ENCODE data around the gene AGR2. TPM values are rescaled to one million over a fixed set of nuclear protein-coding genes. Genes with fewer than 3 reads are reported as not detected.

The AGR2 gene
- total RNA-seq, 1 experiment from 2014 or later, result 140 TPM

- Histone ChIP-seq H4K20me1 (ENCODE audit: low read length) (no peaks in the 10 kb centered on the region), H3K4me3 (ENCODE audit: low read length) (no peak overlapping the region), H3K79me2 (ENCODE audit: low read length) (no peaks in the 10 kb centered on the region), H3K27me3 (ENCODE audit: low read length) (no peaks in the 10 kb centered on the region), H3K36me3 (ENCODE audit: low read depth, low read length) (peaks cover 41% of the 10 kb centered on the region), H3K4me2 (ENCODE audit: low read length) (no peak overlapping the region), H3K4me1 (ENCODE audit: insufficient read depth, low read length) (peaks cover 9% of the 10 kb centered on the region), H3K9ac (ENCODE audit: low read length) (no peak overlapping the region), H3K9me3 (ENCODE audit: low read length) (no peaks in the 10 kb centered on the region), H3K9me2 (replicated peaks; ENCODE audit: low read length) (no peaks in the 10 kb centered on the region), H2AFZ (ENCODE audit: low read length) (no peak overlapping the region), H3F3A (ENCODE audit: low read length, unreplicated experiment) (no peaks in the 10 kb centered on the region), H3K27ac (ENCODE audit: low read length) (no peak overlapping the region)
- intact Hi-C loops (cut with micrococcal nuclease), result no loop called here
- DNase-seq (no peak), ATAC-seq (no peak)
- no TSS peak for BruUV-seq (replicated peaks)
- no peak for TF ChIP-seq CTCF (conservative IDR thresholded peaks at IDR 0.05; ENCODE audit: low read depth, low read length)
- no peak for TF ChIP-seq EZH2 (IDR thresholded peaks at IDR 0.05; ENCODE audit: low read length, unreplicated experiment)
- no peak for TF ChIP-seq EZH2phosphoT487 (IDR thresholded peaks at IDR 0.05; ENCODE audit: borderline replicate concordance, low read length)
- ChIA-PET POLR2A (ENCODE audit: unreplicated experiment) (no interaction called here), CTCF (no interaction called here)
These were observed 9.8 kb downstream of the AGR2 start for GRCh38 chr7:16794986-16795385.

- no peak overlapping the region for H3K9ac ChIP-seq (ENCODE audit: low read length)
- no peak overlapping the region for H3K27ac ChIP-seq (ENCODE audit: low read length)
- peak; percentile 49 for ATAC-seq
- no peak overlapping the region for H3K4me2 ChIP-seq (ENCODE audit: low read length)
- BruUV-seq (replicated peaks), result TSS peak; percentile 3
- TF ChIP-seq CTCF (conservative IDR thresholded peaks at IDR 0.05; ENCODE audit: low read depth, low read length) (no peak), EZH2phosphoT487 (IDR thresholded peaks at IDR 0.05; ENCODE audit: borderline replicate concordance, low read length) (no peak), EZH2 (IDR thresholded peaks at IDR 0.05; ENCODE audit: low read length, unreplicated experiment) (no peak)
- ChIA-PET CTCF (no interaction called here), POLR2A (ENCODE audit: unreplicated experiment) (interaction anchor here (0.7 kb wide), 1 partner anchor 89 kb away, joined by 4 read pairs; no protein-coding TSS in a partner anchor)
- no peaks in the 10 kb centered on the region for H3K9me3 ChIP-seq (ENCODE audit: low read length)
- DNase-seq, result no peak
- no peak overlapping the region for H3K4me3 ChIP-seq (ENCODE audit: low read length)
- H3K36me3 ChIP-seq (ENCODE audit: low read depth, low read length), result peaks cover 19% of the 10 kb centered on the region
- H3K9me2 ChIP-seq (replicated peaks; ENCODE audit: low read length), result no peaks in the 10 kb centered on the region
- H3F3A ChIP-seq (ENCODE audit: low read length, unreplicated experiment), result no peaks in the 10 kb centered on the region
- H3K27me3 ChIP-seq (ENCODE audit: low read length), result no peaks in the 10 kb centered on the region
- intact Hi-C loops (cut with micrococcal nuclease), result no loop called here
- no peaks in the 10 kb centered on the region for H3K79me2 ChIP-seq (ENCODE audit: low read length)
- peaks cover 5% of the 10 kb centered on the region; the same call in 1 of the 2 replicates for H3K4me1 ChIP-seq (ENCODE audit: insufficient read depth, low read length)
- H4K20me1 ChIP-seq (ENCODE audit: low read length), result no peaks in the 10 kb centered on the region
- H2AFZ ChIP-seq (ENCODE audit: low read length), result no peak overlapping the region
These were observed 12.7 kb downstream of the AGR2 start for GRCh38 chr7:16791905-16792698.

- CTCF ChIA-PET, result no interaction called here
- ATAC-seq (peak; percentile 63), DNase-seq (peak; percentile 37)
- no peak overlapping the region for H3K4me2 ChIP-seq (ENCODE audit: low read length)
- TF ChIP-seq CTCF (conservative IDR thresholded peaks at IDR 0.05; ENCODE audit: low read depth, low read length), result no peak
- no peak for TF ChIP-seq EZH2 (IDR thresholded peaks at IDR 0.05; ENCODE audit: low read length, unreplicated experiment)
- no peak for TF ChIP-seq EZH2phosphoT487 (IDR thresholded peaks at IDR 0.05; ENCODE audit: borderline replicate concordance, low read length)
- no peak overlapping the region for H3K27ac ChIP-seq (ENCODE audit: low read length)
- no peaks in the 10 kb centered on the region for H4K20me1 ChIP-seq (ENCODE audit: low read length)
- no peaks in the 10 kb centered on the region for H3K79me2 ChIP-seq (ENCODE audit: low read length)
- no peaks in the 10 kb centered on the region for H3K9me2 ChIP-seq (replicated peaks; ENCODE audit: low read length)
- H2AFZ ChIP-seq (ENCODE audit: low read length), result no peak overlapping the region
- no peaks in the 10 kb centered on the region for H3F3A ChIP-seq (ENCODE audit: low read length, unreplicated experiment)
- H3K4me3 ChIP-seq (ENCODE audit: low read length), result no peak overlapping the region
- no TSS peak for BruUV-seq (replicated peaks)
- no peaks in the 10 kb centered on the region for H3K27me3 ChIP-seq (ENCODE audit: low read length)
- peaks cover 5% of the 10 kb centered on the region; the same call in 1 of the 2 replicates for H3K4me1 ChIP-seq (ENCODE audit: insufficient read depth, low read length)
- intact Hi-C loops (cut with micrococcal nuclease), result no loop called here
- no peaks in the 10 kb centered on the region for H3K9me3 ChIP-seq (ENCODE audit: low read length)
- H3K36me3 ChIP-seq (ENCODE audit: low read depth, low read length), result peaks cover 15% of the 10 kb centered on the region
- POLR2A ChIA-PET (ENCODE audit: unreplicated experiment), result interaction anchor here (0.7 kb wide), 1 partner anchor 11 kb away, joined by 4 read pairs; no protein-coding TSS in a partner anchor
- no peak overlapping the region for H3K9ac ChIP-seq (ENCODE audit: low read length)
These were observed 13.7 kb downstream of the AGR2 start for GRCh38 chr7:16791071-16791470.
